Endothelial cell of umbilical vein (primary cell): Measurements from ENCODE around the gene CMTM8.

Experiments
- MYC ChIP-seq: IDR thresholded peaks from one replicate; pipeline ENCODE4 v1.6.1; 2011; ENCODE audit warnings: mild to moderate bottlenecking, low read depth, low read length
- POLR2A ChIP-seq: IDR thresholded peaks from 2 replicates; pipeline ENCODE4 v1.6.1; 2012; ENCODE audit warnings: low read depth, mild to moderate bottlenecking, control low read depth, low read length

DNA sequence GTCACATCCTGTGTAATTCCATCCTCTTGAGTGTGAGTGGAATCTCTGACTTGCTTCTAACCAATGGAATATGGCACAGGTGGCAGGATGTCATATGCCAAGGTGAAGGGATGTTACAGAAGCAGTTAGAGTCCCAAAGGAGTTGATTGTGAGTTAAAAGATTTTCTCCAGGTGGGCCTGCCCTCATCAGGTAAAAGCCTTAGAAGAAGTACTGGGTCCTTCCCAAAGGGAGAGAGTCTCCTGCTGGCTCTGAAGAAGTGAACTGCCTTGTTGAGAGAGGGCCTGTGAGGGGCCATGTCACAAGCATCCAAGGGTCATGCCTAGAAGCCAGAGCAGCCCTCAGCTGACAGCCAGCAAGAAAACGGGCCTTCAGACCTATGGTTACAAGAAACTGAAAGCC is 166.2 kb downstream of the CMTM8 start:
- TF ChIP-seq POLR2A (no peak), MYC (no peak)
